H9 (cell line): ENCODE measurements around the gene YPEL4. TPM values are rescaled to one million over a fixed set of nuclear protein-coding genes. Genes with fewer than 3 reads are reported as not detected.
A peak's percentile ranks its signal among the peaks of the same experiment; 100 is the strongest.

ENCODE experiments used
- DNase-seq: peaks from one replicate; pipeline ENCODE4 v3.0.0-alpha.2; 2017
- H2AFZ ChIP-seq: one replicate; pipeline ENCODE4 v1.6.1; 2013; ENCODE audit warnings: mild to moderate bottlenecking, low read length, control low read depth, moderate library complexity
- H2AK5ac ChIP-seq: 2 replicates; pipeline ENCODE4 v1.6.1; 2013; ENCODE audit warnings: low read length, control low read depth, mixed read lengths; ENCODE audit not compliant: insufficient read length
- H2BK120ac ChIP-seq: one replicate; pipeline ENCODE4 v1.6.1; 2013; ENCODE audit warnings: low read depth, mild to moderate bottlenecking, low read length, control low read depth, inconsistent platforms; ENCODE audit not compliant: poor library complexity, severe bottlenecking
- H2BK12ac ChIP-seq: 2 replicates; pipeline ENCODE4 v1.6.1; 2013; ENCODE audit warnings: low read length, control low read depth, mixed read lengths, low read depth; ENCODE audit not compliant: insufficient read length
- H2BK15ac ChIP-seq: 2 replicates; pipeline ENCODE4 v1.6.1; 2013; ENCODE audit warnings: low read depth, low read length, control low read depth
- H2BK20ac ChIP-seq: one replicate; pipeline ENCODE4 v1.6.1; 2013; ENCODE audit warnings: low read depth, mild to moderate bottlenecking, low read length, control low read depth, inconsistent platforms; ENCODE audit not compliant: poor library complexity, severe bottlenecking
- H2BK5ac ChIP-seq: 2 replicates; pipeline ENCODE4 v1.6.1; 2013; ENCODE audit warnings: low read length, control low read depth, mixed read lengths; ENCODE audit not compliant: insufficient read length
- H3K14ac ChIP-seq: 2 replicates; pipeline ENCODE4 v1.6.1; 2013; ENCODE audit warnings: low read length, control low read depth; ENCODE audit not compliant: insufficient read depth
- H3K18ac ChIP-seq: 2 replicates; pipeline ENCODE4 v1.6.1; 2013; ENCODE audit warnings: low read depth, mild to moderate bottlenecking, mixed read lengths, low read length, control low read depth; ENCODE audit not compliant: insufficient read length
- H3K23ac ChIP-seq: 2 replicates; pipeline ENCODE4 v1.6.1; 2013; ENCODE audit warnings: low read length, control low read depth, mixed read lengths, low read depth; ENCODE audit not compliant: insufficient read length
- H3K23me2 ChIP-seq: 2 replicates; pipeline ENCODE4 v1.6.1; 2013; ENCODE audit warnings: low read depth, mild to moderate bottlenecking, mixed read lengths, low read length, control low read depth; ENCODE audit not compliant: insufficient read length, poor library complexity, severe bottlenecking
- H3K27ac ChIP-seq: 2 replicates; pipeline ENCODE4 v1.5.1; 2013; ENCODE audit warnings: low read length, control low read depth, mixed read lengths, low read depth; ENCODE audit not compliant: insufficient read length
- H3K27me3 ChIP-seq: 2 replicates; pipeline ENCODE4 v1.6.1; 2013; ENCODE audit warnings: low read length, control low read depth, inconsistent platforms; ENCODE audit not compliant: insufficient read depth
- H3K4ac ChIP-seq: 2 replicates; pipeline ENCODE4 v1.6.1; 2013; ENCODE audit warnings: low read depth, mild to moderate bottlenecking, control low read depth, inconsistent platforms, low read length, moderate library complexity
- H3K4me1 ChIP-seq: 2 replicates; pipeline ENCODE4 v1.6.1; 2013; ENCODE audit warnings: low read length, control low read depth, inconsistent platforms; ENCODE audit not compliant: insufficient read depth
- H3K4me2 ChIP-seq: 2 replicates; pipeline ENCODE4 v1.6.1; 2013; ENCODE audit warnings: low read length, control low read depth, mixed read lengths; ENCODE audit not compliant: insufficient read length, insufficient read depth
- H3K56ac ChIP-seq: 2 replicates; pipeline ENCODE4 v1.6.1; 2013; ENCODE audit warnings: low read depth, mild to moderate bottlenecking, mixed read lengths, low read length, control low read depth; ENCODE audit not compliant: insufficient read length
- H3K79me1 ChIP-seq: 2 replicates; pipeline ENCODE4 v1.6.1; 2013; ENCODE audit warnings: low read depth, mild to moderate bottlenecking, moderate library complexity, low read length, control low read depth, inconsistent platforms; ENCODE audit not compliant: insufficient read depth, poor library complexity, severe bottlenecking
- H3K79me2 ChIP-seq: 2 replicates; pipeline ENCODE4 v1.6.1; 2013; ENCODE audit warnings: low read length, control low read depth, inconsistent platforms; ENCODE audit not compliant: insufficient read depth
- H3K9ac ChIP-seq: 2 replicates; pipeline ENCODE4 v1.6.1; 2013; ENCODE audit warnings: low read length, control low read depth, mixed read lengths; ENCODE audit not compliant: insufficient read length; ENCODE audit errors: extremely low read depth
- H3K9me3 ChIP-seq: one replicate; pipeline ENCODE4 v1.6.1; 2013; ENCODE audit warnings: low read depth, low read length, inconsistent platforms; ENCODE audit not compliant: control insufficient read depth
- H3T11ph ChIP-seq: one replicate; pipeline ENCODE4 v1.6.1; 2013; ENCODE audit warnings: mild to moderate bottlenecking, low read length, control low read depth, inconsistent platforms
- H4K20me1 ChIP-seq: one replicate; pipeline ENCODE4 v1.6.1; 2013; ENCODE audit not compliant: control insufficient read depth, insufficient read length, insufficient read depth
- H4K5ac ChIP-seq: 2 replicates; pipeline ENCODE4 v1.6.1; 2013; ENCODE audit warnings: low read depth, mild to moderate bottlenecking, mixed read lengths, low read length, control low read depth; ENCODE audit not compliant: insufficient read length
- H4K8ac ChIP-seq: replicated peaks from 2 replicates; pipeline ENCODE4 v1.6.1; 2013; ENCODE audit warnings: low read length, control low read depth, mixed read lengths, low read depth; ENCODE audit not compliant: insufficient read length
- H4K91ac ChIP-seq: 2 replicates; pipeline ENCODE4 v1.6.1; 2013; ENCODE audit warnings: low read depth, mild to moderate bottlenecking, moderate library complexity, mixed read lengths, low read length, control low read depth; ENCODE audit not compliant: insufficient read length
- H3K27ac Mint-ChIP-seq, 3 experiments: 2 replicates in 2 of 3; 3 replicates in 1 of 3; pipeline ENCODE4 v1.8.0; 2020 to 2021; ENCODE audit warnings: mixed read lengths in 3 of 3, mild to moderate bottlenecking in 1 of 3, moderate library complexity in 1 of 3
- H3K27me3 Mint-ChIP-seq: 2 replicates; pipeline ENCODE4 v1.8.0; 2021; ENCODE audit warnings: low read depth, mild to moderate bottlenecking, moderate library complexity, mixed read lengths
- H3K36me3 Mint-ChIP-seq, 3 experiments: 2 replicates in 2 of 3; 3 replicates in 1 of 3; pipeline ENCODE4 v1.8.0; 2020 to 2021; ENCODE audit warnings: low read depth in 3 of 3, mixed read lengths in 3 of 3; ENCODE audit not compliant: insufficient read depth in 1 of 3
- H3K4me1 Mint-ChIP-seq, 2 experiments: 2 replicates each; pipeline ENCODE4 v1.8.0; 2020; ENCODE audit warnings: mixed read lengths in 2 of 2
- H3K4me3 Mint-ChIP-seq, 2 experiments: 2 replicates in 1 of 2; 3 replicates in 1 of 2; pipeline ENCODE4 v1.8.0; 2020 to 2021; ENCODE audit warnings: mild to moderate bottlenecking in 2 of 2, mixed read lengths in 2 of 2, moderate library complexity in 1 of 2
- H3K9me3 Mint-ChIP-seq, 2 experiments: 2 replicates in 1 of 2; 3 replicates in 1 of 2; pipeline ENCODE4 v1.8.0; 2020; ENCODE audit warnings: mild to moderate bottlenecking in 2 of 2, mixed read lengths in 2 of 2, moderate library complexity in 1 of 2
- WGBS: extraction: QIAGEN DNeasy Blood & Tissue Kit; methylation state at CpG from one replicate; pipeline ENCODE4 v1.1.7; 2013; ENCODE audit warnings: missing lambda C conversion rate, low lambda C conversion rate, mixed read lengths; ENCODE audit not compliant: insufficient read length; ENCODE audit errors: extremely low coverage; 5-methylcytosine and 5-hydroxymethylcytosine counted together
- total RNA-seq: library from RNA; stranded (reverse); gene quantifications from 2 replicates; pipeline ENCODE4 v1.2.1, GENCODE V29; 2021
- TF ChIP-seq, protein P1 (sequence below): fragments of 200-600 bp; sonication (generic); conservative IDR thresholded peaks from 3 replicates; pipeline ENCODE4 v1.8.0; 2021; ENCODE audit warnings: antibody characterized with exemption, mild to moderate bottlenecking

The YPEL4 gene
- total RNA-seq, 1 experiment from 2014 or later: 0.13 TPM

DNA sequence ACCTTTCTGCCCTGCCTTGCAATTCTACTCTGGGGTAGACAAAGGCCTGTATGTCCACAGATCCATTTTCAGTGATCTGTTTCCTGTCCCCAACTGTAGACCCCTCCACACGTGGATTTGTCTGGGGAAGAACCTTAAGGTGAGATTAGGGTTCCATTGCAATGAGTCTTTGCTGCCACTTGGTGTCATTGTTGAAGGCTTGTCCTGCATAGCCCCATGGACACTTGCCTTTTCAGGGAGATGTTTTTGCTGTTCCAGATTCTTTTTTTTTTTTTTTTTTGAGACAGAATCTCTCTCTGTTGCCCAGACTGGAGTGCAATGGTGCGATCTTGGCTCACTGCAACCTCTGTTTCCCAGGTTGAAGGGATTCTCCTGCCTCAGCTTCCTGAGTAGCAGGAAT lies 30.4 kb downstream of the YPEL4 start:
- no peak overlapping the region for H3K56ac ChIP-seq
- H2BK15ac ChIP-seq: no peak overlapping the region
- H3K18ac ChIP-seq: no peak overlapping the region
- no peaks in the 10 kb centered on the region for H3K4me1 ChIP-seq
- H4K20me1 ChIP-seq: no peaks in the 10 kb centered on the region
- H3K4ac ChIP-seq: no peak overlapping the region
- Mint-ChIP-seq H3K36me3 (peaks cover 4 to 15% (median 9%) of the 10 kb centered on the region in 3 experiments; a peak in 6 of 7 replicates), H3K4me3 (no peak overlapping the region), H3K4me1 (peaks cover under 1% of the 10 kb centered on the region in 2 experiments; a peak in 1 of 4 replicates), H3K9me3 (peaks cover 11 to 18% of the 10 kb centered on the region in 2 experiments), H3K27ac (no peak overlapping the region), H3K27me3 (no peaks in the 10 kb centered on the region; the same call in 1 of the 2 replicates)
- no CpG with 5 or more reads among the region's 2 CpGs for WGBS
- H4K8ac ChIP-seq: no peak overlapping the region
- no peak overlapping the region for H3K4me2 ChIP-seq
- no peaks in the 10 kb centered on the region for H3K23me2 ChIP-seq
- no peaks in the 10 kb centered on the region for H3K79me1 ChIP-seq
- no peak for DNase-seq
- no peak overlapping the region for H3K9ac ChIP-seq
- H4K5ac ChIP-seq: no peak overlapping the region
- H2BK120ac ChIP-seq: no peak overlapping the region
- H2AFZ ChIP-seq: no peak overlapping the region
- H3K27ac ChIP-seq: no peak overlapping the region
- no peak overlapping the region for H2BK5ac ChIP-seq
- no peak overlapping the region for H3T11ph ChIP-seq
- no peak overlapping the region for H2AK5ac ChIP-seq
- TF ChIP-seq, protein P1, sequence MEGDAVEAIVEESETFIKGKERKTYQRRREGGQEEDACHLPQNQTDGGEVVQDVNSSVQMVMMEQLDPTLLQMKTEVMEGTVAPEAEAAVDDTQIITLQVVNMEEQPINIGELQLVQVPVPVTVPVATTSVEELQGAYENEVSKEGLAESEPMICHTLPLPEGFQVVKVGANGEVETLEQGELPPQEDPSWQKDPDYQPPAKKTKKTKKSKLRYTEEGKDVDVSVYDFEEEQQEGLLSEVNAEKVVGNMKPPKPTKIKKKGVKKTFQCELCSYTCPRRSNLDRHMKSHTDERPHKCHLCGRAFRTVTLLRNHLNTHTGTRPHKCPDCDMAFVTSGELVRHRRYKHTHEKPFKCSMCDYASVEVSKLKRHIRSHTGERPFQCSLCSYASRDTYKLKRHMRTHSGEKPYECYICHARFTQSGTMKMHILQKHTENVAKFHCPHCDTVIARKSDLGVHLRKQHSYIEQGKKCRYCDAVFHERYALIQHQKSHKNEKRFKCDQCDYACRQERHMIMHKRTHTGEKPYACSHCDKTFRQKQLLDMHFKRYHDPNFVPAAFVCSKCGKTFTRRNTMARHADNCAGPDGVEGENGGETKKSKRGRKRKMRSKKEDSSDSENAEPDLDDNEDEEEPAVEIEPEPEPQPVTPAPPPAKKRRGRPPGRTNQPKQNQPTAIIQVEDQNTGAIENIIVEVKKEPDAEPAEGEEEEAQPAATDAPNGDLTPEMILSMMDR: peak; percentile 55
- no peak overlapping the region for H4K91ac ChIP-seq
- no peaks in the 10 kb centered on the region for H3K27me3 ChIP-seq
- H3K9me3 ChIP-seq: no peaks in the 10 kb centered on the region
- H3K79me2 ChIP-seq: no peaks in the 10 kb centered on the region
- no peak overlapping the region for H2BK20ac ChIP-seq
- H3K14ac ChIP-seq: no peak overlapping the region
- no peak overlapping the region for H2BK12ac ChIP-seq
- H3K23ac ChIP-seq: no peak overlapping the region
